Heart right ventricle (tissue), 16 donors: ENCODE results near the gene C17orf114.
"Not testable (repeated sequence)": the region's sequence is repeated elsewhere in the genome, so short reads cannot be mapped to it uniquely, and the experiment has no call there.

Experiments
- ATAC-seq, 8 donors: fragments of 200-7000 bp; cut with Tn5 transposase; one replicate each; pipeline ENCODE4 v1.9.1; 2020; ENCODE audit warnings: mild to moderate bottlenecking in 8 of 8, moderate library complexity in 8 of 8, moderate number of reproducible peaks in 1 of 8
- DNase-seq, 2 donors: peaks; one replicate each; pipeline ENCODE4 v3.0.0-alpha.2; 2020
- H3K27ac ChIP-seq, 10 donors: fragments of 200-600 bp; sonication (generic) in 2 of 10; one replicate each; pipeline versions ENCODE4 v1.5.0 to v1.8.0; 2020 to 2022; ENCODE audit warnings: mild to moderate bottlenecking in 3 of 10
- H3K27me3 ChIP-seq, 7 donors: fragments of 200-600 bp; one replicate each; pipeline ENCODE4 v1.8.0; 2021 to 2022; ENCODE audit warnings: mild to moderate bottlenecking in 2 of 7
- H3K36me3 ChIP-seq, 9 donors: fragments of 200-600 bp; sonication (generic) in 1 of 9; one replicate each; pipeline versions ENCODE4 v1.5.0 to v1.8.0; 2020 to 2022; ENCODE audit warnings: mild to moderate bottlenecking in 2 of 9
- H3K4me1 ChIP-seq, 9 donors: fragments of 200-600 bp; sonication (generic) in 1 of 9; one replicate each; pipeline versions ENCODE4 v1.5.0 to v1.8.0; 2020 to 2022; ENCODE audit warnings: mild to moderate bottlenecking in 4 of 9
- H3K4me3 ChIP-seq, 10 donors: fragments of 200-600 bp; sonication (generic) in 2 of 10; one replicate each; pipeline versions ENCODE4 v1.5.0 to v1.8.0; 2020 to 2022; ENCODE audit warnings: mild to moderate bottlenecking in 7 of 10, moderate library complexity in 2 of 10
- H3K9me3 ChIP-seq, 11 donors: fragments of 200-600 bp in 10 of 11; sonication (generic) in 2 of 11; one replicate each; pipeline versions ENCODE4 v1.5.0 to v1.8.0; 2013 to 2022; ENCODE audit warnings: mild to moderate bottlenecking in 2 of 11, control low read depth in 1 of 11, moderate library complexity in 1 of 11
- CTCF ChIP-seq, 9 donors: fragments of 200-600 bp; sonication (generic) in 2 of 9; IDR thresholded peaks; one replicate each; pipeline versions ENCODE4 v1.5.0 to v1.8.0; 2021 to 2022; ENCODE audit warnings: antibody characterized with exemption in 9 of 9, mild to moderate bottlenecking in 5 of 9, moderate library complexity in 1 of 9
- WGBS, 2 donors: extraction: QIAGEN DNeasy Blood & Tissue Kit; methylation state at CpG; one replicate each; pipeline ENCODE4 v1.1.7; 2013; ENCODE audit warnings: inconsistent platforms in 1 of 2; 5-methylcytosine and 5-hydroxymethylcytosine counted together
- intact Hi-C, 10 donors: fragments of 100-400 bp; cut with DNase I; formaldehyde crosslinking; loops; one replicate each; pipeline versions ENCODE4 v1.11.1 to v1.14.2; 2022
- donor health status: Arrhythmogenic right ventricular cardiomyopathy.
- donor health status: ischemic (EF 13 %, LVEDD 7.1; RV severe dilation, severe dysfunction).
- donor health status: healthy with polysubstance abuse.
- donor health status: DM: no; HTN: yes; CAD: no.
- donor health status: DM: no; HTN: no; CAD: no.
- donor health status: ischemic (EF 25% LVEDD 6.9; RV normal size, moderate dysfunction).
- donor health status: ischemic (EF 25% LVEDD 5.7; RV mildly dilated, moderate dysfunction).
- donor health status: healthy.
- donor health status: DM: yes; HTN: yes; CAD: no.
- donor health status: Ischemic cardiomyopathy.
- donor health status: ischemic (EF 35%, LVEDD 5.7; RV mildly dilated, moderate dysfunction).
- donor health status: nonischemic (EF 11% LVEDD 7.7; RV severe dilation, severe dysfunction).
- donor health status: DM: yes; HTN: yes; CAD: no.
- donor health status: PGD.
- donor health status: ischemic (EF 29% LVEDD 5.4; RV normal size, mild dysfunction).
- donor health status: nonischemic (EF 23%, LVEDD 6.1; RV moderate dilation, normal function).

The C17orf114 gene

DNA sequence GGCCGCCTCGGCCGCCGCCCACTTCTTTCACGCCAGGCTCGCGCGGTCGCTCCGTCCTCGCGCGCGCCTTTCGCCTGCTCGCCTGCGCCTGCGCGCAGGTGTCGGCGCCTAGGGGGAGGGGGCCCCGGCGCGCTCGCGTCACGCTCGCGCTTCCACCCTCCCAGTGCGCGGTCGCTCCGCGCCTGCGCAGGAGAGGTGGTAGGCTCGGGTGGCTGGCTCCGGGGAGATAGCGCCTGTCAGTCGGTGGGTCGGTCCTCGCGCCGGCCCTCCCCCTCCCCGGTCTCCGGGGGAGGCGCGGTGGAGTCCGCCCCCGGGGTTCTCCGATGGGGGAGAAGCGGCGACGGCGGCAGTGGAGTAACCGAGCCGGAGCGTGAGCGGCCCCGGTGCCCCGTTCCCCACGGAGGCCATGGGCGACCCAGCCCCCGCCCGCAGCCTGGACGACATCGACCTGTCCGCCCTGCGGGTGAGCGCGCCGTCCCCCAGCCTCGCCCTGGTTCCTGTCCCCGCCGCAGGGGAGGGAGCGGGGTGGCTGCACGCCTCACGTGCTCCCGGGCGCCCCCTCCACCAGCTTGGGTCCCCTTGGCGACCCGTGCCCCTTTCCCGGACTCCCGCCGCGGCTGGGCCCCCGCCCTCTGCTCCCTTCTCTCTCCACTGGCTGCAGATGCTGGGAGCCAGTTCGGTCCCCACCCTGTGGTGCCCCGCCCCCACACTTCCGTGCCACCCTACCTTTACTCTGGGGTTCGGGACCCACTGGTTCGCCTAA lies 31.2 kb upstream of the C17orf114 start, which contains the start of gene MINK1:
Gene MINK1, plus strand, starts transcription at position 163 of the 763 bp plus-strand sequence. Its CDS starts 244 bp downstream, at position 407.
- DNase-seq = peak; percentile 85 to 93
- H3K4me3 ChIP-seq = peak within 1 kb of the TSS; percentile 67 to 99 (median 90)
- no peaks in the 10 kb centered on the region for H3K9me3 ChIP-seq
- peaks cover 0 to 7% (median 0%) of the 10 kb centered on the region in 9 donors for H3K36me3 ChIP-seq
- WGBS, 2 donors = 0 to 1% methylated on average over 63 to 91 of the region's 91 CpGs
- H3K27me3 ChIP-seq = no peaks in the 10 kb centered on the region
- peak; percentile 96 to 98 (median 97) for ATAC-seq
- H3K27ac ChIP-seq = peak within 1 kb of the TSS; percentile 64 to 97 (median 92)
- intact Hi-C loops = loop anchor here in 4 of 10 donors (2.0 to 10.0 kb wide), 2 partner anchors 43 to 51 kb away; no protein-coding TSS in a partner anchor
- peaks cover 10 to 49% (median 46%) of the 10 kb centered on the region in 9 donors for H3K4me1 ChIP-seq
- no peak for TF ChIP-seq CTCF (IDR thresholded peaks at IDR 0.05)

- Histone ChIP-seq H3K4me1 (peaks cover 5 to 44% (median 40%) of the 10 kb centered on the region in 9 donors), H3K4me3 (peak overlapping the region; percentile 67 to 99 (median 90)), H3K27ac (peak overlapping the region in 9 of 10 donors; percentile 83 to 97 (median 92))
- WGBS, 2 donors = 0 to 1% methylated on average over 9 to 10 of the region's 17 CpGs
- peak in 5 of 8 donors; percentile 2 to 26 (median 13) for ATAC-seq
- intact Hi-C loops = loop anchor here in 4 of 10 donors (2.0 to 10.0 kb wide), 2 partner anchors 42 to 52 kb away; no protein-coding TSS in a partner anchor
- H3K36me3 ChIP-seq, DNase-seq, H3K27me3 ChIP-seq, H3K9me3 ChIP-seq: not testable (repeated sequence)
Observed at GRCh38 chr17:4832829-4833177, 30.7 kb upstream of the C17orf114 start.

DNA sequence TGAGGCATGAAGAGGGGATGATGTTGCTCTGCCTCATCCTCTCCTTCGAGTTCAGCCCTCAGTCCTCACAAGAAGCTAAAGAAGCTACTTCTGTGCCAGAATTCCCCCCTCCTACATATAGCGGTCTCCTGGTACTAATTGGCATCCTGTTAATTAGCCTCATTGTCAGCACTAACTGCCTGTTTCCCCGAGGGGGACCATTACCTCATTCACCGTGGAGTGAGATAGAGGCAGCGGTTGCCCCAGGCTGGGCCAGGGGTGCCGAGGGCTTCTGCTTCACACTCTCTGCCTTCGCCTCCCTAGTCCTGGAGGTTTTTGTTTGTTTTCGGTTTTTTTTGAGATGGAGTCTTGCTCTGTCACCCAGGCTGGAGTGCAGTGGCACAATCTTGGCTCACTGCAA lies 25.3 kb upstream of the C17orf114 start:
- Histone ChIP-seq H3K4me3 (no peak overlapping the region), H3K4me1 (no peaks in the 10 kb centered on the region), H3K27ac (no peak overlapping the region), H3K27me3 (no peaks in the 10 kb centered on the region), H3K36me3 (peaks cover 0 to 16% (median 0%) of the 10 kb centered on the region in 9 donors), H3K9me3 (no peaks in the 10 kb centered on the region)
- no peak for TF ChIP-seq CTCF (IDR thresholded peaks at IDR 0.05)
- intact Hi-C loops = no loop called here
- no peak for DNase-seq
- WGBS, 2 donors = 66 to 71% methylated on average over 8 of the region's 8 CpGs
- no peak for ATAC-seq

GRCh38 chr17:4823373-4824089 lies 21.4 kb upstream of the C17orf114 start:
- Histone ChIP-seq H3K27me3 (no peaks in the 10 kb centered on the region), H3K4me3 (no peak overlapping the region), H3K9me3 (no peaks in the 10 kb centered on the region), H3K27ac (no peak overlapping the region), H3K4me1 (no peaks in the 10 kb centered on the region), H3K36me3 (peaks cover 0 to 52% (median 9%) of the 10 kb centered on the region in 9 donors)
- no peak for DNase-seq
- no peak for TF ChIP-seq CTCF (IDR thresholded peaks at IDR 0.05)
- intact Hi-C loops = no loop called here
- 78 to 79% methylated on average over 12 of the region's 12 CpGs for WGBS, 2 donors
- ATAC-seq = peak in 2 of 8 donors; percentile 15 to 27
